HCT116 (cell line): ENCODE data around the gene SLC35G2. TPM values are rescaled to one million over a fixed set of nuclear protein-coding genes. Genes with fewer than 3 reads are reported as not detected.

Source experiments
- ATAC-seq: fragments of 200-7000 bp; cut with Tn5 transposase; 2 replicates; pipeline ENCODE4 v1.9.1; 2020; ENCODE audit warnings: mild to moderate bottlenecking, moderate library complexity
- BruUV-seq: library from RNA; stranded (reverse); fragments of 400-500 nt; replicated peaks from 2 replicates; lab custom pipeline; 2021; lab: Mats Ljungman, UMichigan
- CTCF ChIA-PET: fragments of 300-600 bp; sonication (Branson Sonifier 250); formaldehyde crosslinking; loops from one replicate; lab custom pipeline; 2021; ENCODE audit warnings: antibody characterized with exemption; lab: Charles Lee
- POLR2A ChIA-PET: fragments of 300-600, 350-600 bp; sonication (Branson Sonifier 250); formaldehyde crosslinking; loops from one replicate; lab custom pipeline; 2021; ENCODE audit warnings: antibody characterized with exemption; lab: Charles Lee
- RAD21 ChIA-PET, 2 experiments: fragments of 300-600 bp; sonication (Branson Sonifier 250); formaldehyde crosslinking; loops; one replicate each; lab custom pipeline; 2023; ENCODE audit warnings: low total read pairs in 2 of 2; ENCODE audit not compliant: uncharacterized antibody in 2 of 2, unreplicated experiment in 2 of 2, low non-redundant PET in 1 of 2; lab: Charles Lee
- DNase-seq: peaks from one replicate; pipeline ENCODE4 v3.0.0-alpha.2; 2010; ENCODE audit warnings: low read depth, low spot score
- H2AFZ ChIP-seq: fragments of 200-600 bp; shearing (Covaris generic), sonication (generic); 2 replicates; pipeline ENCODE4 v1.6.1; 2017; ENCODE audit warnings: low read depth, mixed run types, mixed read lengths, antibody characterized with exemption, low read length; ENCODE audit not compliant: poor library complexity, severe bottlenecking
- H3K27ac ChIP-seq: 2 replicates; pipeline ENCODE4 v1.5.1; 2012; ENCODE audit warnings: low read depth, low read length
- H3K27me3 ChIP-seq: fragments of 200-600 bp; sonication (generic); 2 replicates; pipeline ENCODE4 v1.6.1; 2016; ENCODE audit warnings: mixed run types, low read length, mixed read lengths; ENCODE audit not compliant: insufficient read depth
- H3K36me3 ChIP-seq, 2 experiments: fragments of 200-500 bp in 1 of 2; fragments of 200-600 bp in 1 of 2; sonication (Bioruptor generic) in 1 of 2; sonication (generic) in 1 of 2; 2 replicates each; pipeline versions ENCODE4 v1.5.1 to v1.6.1; 2014 to 2016; ENCODE audit warnings: low read length in 2 of 2, inconsistent platforms in 1 of 2, mixed read lengths in 1 of 2, mixed run types in 1 of 2; ENCODE audit not compliant: insufficient read depth in 2 of 2, control insufficient read depth in 1 of 2
- H3K4me1 ChIP-seq, 2 experiments: fragments of 200-600 bp in 1 of 2; sonication (generic) in 1 of 2; 2 replicates each; pipeline versions ENCODE4 v1.5.1 to v1.6.1; 2012 to 2017; ENCODE audit warnings: low read length in 2 of 2, inconsistent platforms in 1 of 2, mild to moderate bottlenecking in 1 of 2, mixed read lengths in 1 of 2, mixed run types in 1 of 2, moderate library complexity in 1 of 2; ENCODE audit not compliant: insufficient read depth in 2 of 2, control insufficient read depth in 1 of 2
- H3K4me2 ChIP-seq: fragments of 200-600 bp; sonication (generic); 2 replicates; pipeline ENCODE4 v1.6.1; 2017; ENCODE audit warnings: mixed run types, low read length, mixed read lengths
- H3K4me3 ChIP-seq, 2 experiments: fragments of 200-600 bp in 1 of 2; sonication (generic) in 1 of 2; replicated peaks in 1 of 2; 2 replicates each; pipeline ENCODE4 v1.5.1; 2011 to 2016; ENCODE audit warnings: low read length in 2 of 2, control low read depth in 1 of 2, low read depth in 1 of 2, mild to moderate bottlenecking in 1 of 2, mixed read lengths in 1 of 2, mixed run types in 1 of 2
- H3K79me2 ChIP-seq: fragments of 200-600 bp; sonication (generic); 2 replicates; pipeline ENCODE4 v1.6.1; 2017; ENCODE audit warnings: mild to moderate bottlenecking, mixed run types, low read length, moderate library complexity, mixed read lengths; ENCODE audit not compliant: insufficient read depth
- H3K9ac ChIP-seq: fragments of 200-600 bp; sonication (generic); 2 replicates; pipeline ENCODE4 v1.6.1; 2016; ENCODE audit warnings: low read length, mixed read lengths
- H3K9me2 ChIP-seq: fragments of 200-600 bp; sonication (generic), shearing (Covaris generic); 2 replicates; pipeline ENCODE4 v1.6.1; 2017; ENCODE audit warnings: mixed run types, mild to moderate bottlenecking, moderate library complexity; ENCODE audit not compliant: insufficient read depth
- H3K9me3 ChIP-seq, 2 experiments: fragments of 200-500 bp in 1 of 2; fragments of 200-600 bp in 1 of 2; sonication (Bioruptor generic) in 1 of 2; sonication (generic) in 1 of 2; 2 replicates each; pipeline ENCODE4 v1.6.1; 2014 to 2017; ENCODE audit warnings: low read length in 2 of 2, mixed read lengths in 2 of 2, inconsistent platforms in 1 of 2, low read depth in 1 of 2, mild to moderate bottlenecking in 1 of 2, mixed run types in 1 of 2, moderate library complexity in 1 of 2; ENCODE audit not compliant: control insufficient read depth in 1 of 2, insufficient read depth in 1 of 2
- H4K20me1 ChIP-seq: fragments of 200-600 bp; sonication (generic), shearing (Covaris generic); 2 replicates; pipeline ENCODE4 v1.6.1; 2017; ENCODE audit warnings: mixed run types, mild to moderate bottlenecking, moderate library complexity; ENCODE audit not compliant: insufficient read depth
- CBX3 ChIP-seq: IDR thresholded peaks from 2 replicates; pipeline ENCODE4 v1.6.1; 2012; ENCODE audit warnings: low read depth
- CEBPB ChIP-seq: IDR thresholded peaks from 2 replicates; pipeline ENCODE4 v1.6.1; 2012; ENCODE audit warnings: low read depth
- ELF1 ChIP-seq: IDR thresholded peaks from 2 replicates; pipeline ENCODE4 v1.6.1; 2012; ENCODE audit warnings: low read depth, borderline replicate concordance
- EZH2phosphoT487 ChIP-seq: fragments of 200-600 bp; IDR thresholded peaks from 2 replicates; pipeline ENCODE4 v1.6.1; 2018; ENCODE audit warnings: antibody characterized with exemption, borderline replicate concordance
- FOSL1 ChIP-seq: IDR thresholded peaks from 2 replicates; pipeline ENCODE4 v1.6.1; 2012; ENCODE audit warnings: low read depth
- POLR2AphosphoS5 ChIP-seq: IDR thresholded peaks from 2 replicates; pipeline ENCODE4 v1.6.1; 2011; ENCODE audit warnings: mild to moderate bottlenecking, low read depth, low read length, moderate library complexity
- RAD21 ChIP-seq: IDR thresholded peaks from 2 replicates; pipeline ENCODE4 v1.6.1; 2012; ENCODE audit warnings: low read depth, mild to moderate bottlenecking
- SP1 ChIP-seq: IDR thresholded peaks from 2 replicates; pipeline ENCODE4 v1.6.1; 2012; ENCODE audit warnings: low read depth
- YY1 ChIP-seq: IDR thresholded peaks from 2 replicates; pipeline ENCODE4 v1.6.1; 2011; ENCODE audit warnings: low read length, low read depth, moderate library complexity, mild to moderate bottlenecking; ENCODE audit not compliant: insufficient replicate concordance; ENCODE audit errors: extremely low read depth
- ZFX ChIP-seq: fragments of 450-650 bp; IDR thresholded peaks from 2 replicates; pipeline ENCODE4 v1.6.1; 2017
- ZNF274 ChIP-seq: fragments of 200-500 bp; sonication (Bioruptor generic); IDR thresholded peaks from 2 replicates; pipeline ENCODE4 v1.6.1; 2014; ENCODE audit warnings: mild to moderate bottlenecking, low read depth, low read length, inconsistent platforms
- intact Hi-C: fragments of 100-400 bp; cut with micrococcal nuclease; formaldehyde crosslinking; loops from 2 replicates; pipeline ENCODE4 v1.10.0; 2022
- total RNA-seq: library from RNA; stranded (reverse); gene quantifications from one replicate; pipeline ENCODE4 v1.2.1, GENCODE V29; 2021; ENCODE audit not compliant: unreplicated experiment
- TF ChIP-seq, protein P1 (sequence below), 3 experiments: fragments of 200-600 bp in 1 of 3; sonication (generic) in 1 of 3; IDR thresholded peaks in 2 of 3; conservative IDR thresholded peaks in 1 of 3; 2 replicates each; pipeline ENCODE4 v1.5.1; 2012 to 2017; ENCODE audit warnings: low read depth in 2 of 3, low read length in 2 of 3, antibody characterized with exemption in 1 of 3, borderline replicate concordance in 1 of 3, control low read depth in 1 of 3, mild to moderate bottlenecking in 1 of 3, mixed read lengths in 1 of 3, mixed run types in 1 of 3, moderate library complexity in 1 of 3; ENCODE audit not compliant: insufficient read depth in 1 of 3
- TF ChIP-seq, protein P2 (sequence below): IDR thresholded peaks from 2 replicates; pipeline ENCODE4 v1.6.1; 2012

SLC35G2 gene
- total RNA-seq, 1 experiment from 2014 or later: 3.3 TPM

GRCh38 chr3:136852180-136852579 lies 33.3 kb downstream of the SLC35G2 start (continued):
- TF ChIP-seq FOSL1: no peak
- TF ChIP-seq CBX3: no peak
- TF ChIP-seq SP1: no peak
- TF ChIP-seq CEBPB: no peak
- TF ChIP-seq POLR2AphosphoS5: no peak
- TF ChIP-seq, protein P1, sequence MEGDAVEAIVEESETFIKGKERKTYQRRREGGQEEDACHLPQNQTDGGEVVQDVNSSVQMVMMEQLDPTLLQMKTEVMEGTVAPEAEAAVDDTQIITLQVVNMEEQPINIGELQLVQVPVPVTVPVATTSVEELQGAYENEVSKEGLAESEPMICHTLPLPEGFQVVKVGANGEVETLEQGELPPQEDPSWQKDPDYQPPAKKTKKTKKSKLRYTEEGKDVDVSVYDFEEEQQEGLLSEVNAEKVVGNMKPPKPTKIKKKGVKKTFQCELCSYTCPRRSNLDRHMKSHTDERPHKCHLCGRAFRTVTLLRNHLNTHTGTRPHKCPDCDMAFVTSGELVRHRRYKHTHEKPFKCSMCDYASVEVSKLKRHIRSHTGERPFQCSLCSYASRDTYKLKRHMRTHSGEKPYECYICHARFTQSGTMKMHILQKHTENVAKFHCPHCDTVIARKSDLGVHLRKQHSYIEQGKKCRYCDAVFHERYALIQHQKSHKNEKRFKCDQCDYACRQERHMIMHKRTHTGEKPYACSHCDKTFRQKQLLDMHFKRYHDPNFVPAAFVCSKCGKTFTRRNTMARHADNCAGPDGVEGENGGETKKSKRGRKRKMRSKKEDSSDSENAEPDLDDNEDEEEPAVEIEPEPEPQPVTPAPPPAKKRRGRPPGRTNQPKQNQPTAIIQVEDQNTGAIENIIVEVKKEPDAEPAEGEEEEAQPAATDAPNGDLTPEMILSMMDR (IDR thresholded peaks at IDR 0.05 in 2 of 3, conservative IDR thresholded peaks at IDR 0.05 in 1 of 3; ENCODE audit: borderline replicate concordance in 1 of 3, insufficient read depth in 1 of 3, low read depth in 2 of 3, low read length in 2 of 3): no peak
- no peak for TF ChIP-seq ELF1
- TF ChIP-seq RAD21: no peak
- TF ChIP-seq ZFX: no peak
- TF ChIP-seq, protein P2, sequence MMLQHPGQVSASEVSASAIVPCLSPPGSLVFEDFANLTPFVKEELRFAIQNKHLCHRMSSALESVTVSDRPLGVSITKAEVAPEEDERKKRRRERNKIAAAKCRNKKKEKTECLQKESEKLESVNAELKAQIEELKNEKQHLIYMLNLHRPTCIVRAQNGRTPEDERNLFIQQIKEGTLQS: no peak
- no peak for TF ChIP-seq EZH2phosphoT487
- TF ChIP-seq YY1: no peak

DNA sequence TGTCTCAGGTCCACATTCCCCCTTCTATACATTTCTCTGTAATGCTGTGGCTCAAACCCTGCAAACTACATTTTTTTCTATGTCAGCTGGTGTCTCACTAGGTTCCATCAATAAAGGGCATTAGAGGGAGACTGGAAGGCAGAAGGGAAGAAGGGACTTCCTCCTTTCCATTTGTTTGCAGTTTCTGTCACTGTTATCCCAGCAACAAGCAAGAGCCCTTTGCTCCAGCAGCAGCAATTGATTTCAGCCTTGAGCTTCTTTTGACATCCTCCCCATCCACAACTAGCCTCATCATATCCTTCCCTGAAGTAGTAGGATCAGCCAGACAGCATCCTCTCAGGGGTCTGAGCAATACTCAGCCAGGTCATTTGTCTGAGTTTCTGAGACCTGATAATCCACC lies 37.7 kb downstream of the SLC35G2 start:
- Histone ChIP-seq H3K9ac (no peak overlapping the region), H3K4me1 (peaks cover 6 to 13% of the 10 kb centered on the region in 2 experiments; a peak in 3 of 4 replicates), H3K36me3 (no peaks in the 10 kb centered on the region), H3K79me2 (peaks cover 7% of the 10 kb centered on the region), H3K9me3 (no peaks in the 10 kb centered on the region), H3K9me2 (no peaks in the 10 kb centered on the region), H3K27me3 (no peaks in the 10 kb centered on the region), H4K20me1 (no peaks in the 10 kb centered on the region), H2AFZ (no peak overlapping the region), H3K4me3 (no peak overlapping the region), H3K4me2 (no peak overlapping the region), H3K27ac (no peak overlapping the region)
- ChIA-PET CTCF (no interaction called here), RAD21 (no interaction called here), POLR2A (interaction anchor here (1.2 kb wide), 1 partner anchor 25 kb away, joined by 3 read pairs; no protein-coding TSS in a partner anchor)
- TF ChIP-seq ZNF274: no peak
- BruUV-seq: no TSS peak
- no peak for DNase-seq
- no peak for ATAC-seq
- intact Hi-C loops: no loop called here
